H1 (cell line): ENCODE measurements around the gene TUBGCP6. TPM values are rescaled to one million over a fixed set of nuclear protein-coding genes. Genes with fewer than 3 reads are reported as not detected.

Source experiments
- CTCF ChIA-PET: fragments of 300-600 bp; sonication (Branson Sonifier 250); formaldehyde crosslinking; loops from one replicate; lab custom pipeline; 2021; ENCODE audit not compliant: partially characterized antibody; lab: Charles Lee
- POLR2A ChIA-PET: fragments of 300-600 bp; sonication (Branson Sonifier 250); formaldehyde crosslinking; loops from one replicate; lab custom pipeline; 2021; ENCODE audit warnings: inconsistent platforms; ENCODE audit not compliant: partially characterized antibody; lab: Charles Lee
- DNase-seq, 2 experiments: peaks; one replicate each; pipeline versions ENCODE4 v3.0.0 to v3.0.0-alpha.2; 2010 to 2022; ENCODE audit warnings: low spot score in 2 of 2, low read depth in 1 of 2, mixed read lengths in 1 of 2
- FAIRE-seq: peaks from 2 replicates; lab custom pipeline; 2011; peaks lifted over from hg19 to GRCh38; lab: Jason Lieb, UNC
- H2AFZ ChIP-seq: 2 replicates; pipeline ENCODE4 v1.8.1; 2012; ENCODE audit warnings: low read length, inconsistent platforms
- H2AK5ac ChIP-seq: 2 replicates; pipeline ENCODE4 v1.6.1; 2013; ENCODE audit warnings: low read depth, low read length
- H2BK120ac ChIP-seq: replicated peaks from 2 replicates; pipeline ENCODE3; 2013; ENCODE audit warnings: low read depth, low read length, inconsistent platforms
- H2BK12ac ChIP-seq: 2 replicates; pipeline ENCODE4 v1.6.1; 2013; ENCODE audit warnings: low read depth, low read length
- H2BK15ac ChIP-seq: 2 replicates; pipeline ENCODE4 v1.6.1; 2013; ENCODE audit warnings: low read length
- H2BK20ac ChIP-seq: 2 replicates; pipeline ENCODE4 v1.6.1; 2013; ENCODE audit warnings: low read length
- H2BK5ac ChIP-seq: 2 replicates; pipeline ENCODE4 v1.6.1; 2013; ENCODE audit warnings: low read depth, low read length
- H3K14ac ChIP-seq: 2 replicates; pipeline ENCODE4 v1.6.1; 2013; ENCODE audit warnings: inconsistent platforms; ENCODE audit not compliant: insufficient read length
- H3K18ac ChIP-seq: 2 replicates; pipeline ENCODE4 v1.6.1; 2013; ENCODE audit warnings: low read length; ENCODE audit errors: extremely low read depth
- H3K23ac ChIP-seq: 2 replicates; pipeline ENCODE4 v1.6.1; 2013; ENCODE audit warnings: inconsistent platforms; ENCODE audit not compliant: insufficient read length
- H3K23me2 ChIP-seq: 2 replicates; pipeline ENCODE4 v1.6.1; 2013; ENCODE audit warnings: low read depth, low read length
- H3K27ac ChIP-seq: 2 replicates; pipeline ENCODE4 v1.6.1; 2011; ENCODE audit warnings: low read depth, low read length, inconsistent platforms
- H3K27me3 ChIP-seq, 4 experiments: replicated peaks in 1 of 4; 1 replicate in 1 of 4; 2 replicates in 3 of 4; pipeline versions ENCODE4 v1.6.1 to v1.8.1; 2011 to 2013; ENCODE audit warnings: low read length in 3 of 4, mild to moderate bottlenecking in 3 of 4, inconsistent platforms in 2 of 4, mixed read lengths in 2 of 4, moderate library complexity in 1 of 4; ENCODE audit not compliant: control insufficient read depth in 3 of 4, insufficient read depth in 3 of 4; ENCODE audit errors: extremely low read depth in 1 of 4
- H3K36me3 ChIP-seq, 4 experiments: 2 replicates each; pipeline versions ENCODE4 v1.6.1 to v1.8.1; 2011 to 2013; ENCODE audit warnings: mild to moderate bottlenecking in 4 of 4, low read length in 3 of 4, moderate library complexity in 2 of 4, control low read depth in 1 of 4, inconsistent platforms in 1 of 4; ENCODE audit not compliant: insufficient read depth in 4 of 4, control insufficient read depth in 2 of 4
- H3K4ac ChIP-seq: replicated peaks from 2 replicates; pipeline ENCODE3; 2013; ENCODE audit warnings: low read length, low read depth, mixed read lengths, inconsistent platforms; ENCODE audit not compliant: insufficient read length
- H3K4me1 ChIP-seq, 4 experiments: replicated peaks in 1 of 4; 1 replicate in 1 of 4; 2 replicates in 3 of 4; pipeline versions ENCODE4 v1.6.1 to v1.8.1; 2011 to 2013; ENCODE audit warnings: low read length in 3 of 4, inconsistent platforms in 2 of 4, mixed read lengths in 1 of 4; ENCODE audit not compliant: insufficient read depth in 4 of 4, control insufficient read depth in 3 of 4
- H3K4me2 ChIP-seq, 2 experiments: 2 replicates each; pipeline versions ENCODE4 v1.6.1 to v1.8.1; 2011 to 2013; ENCODE audit warnings: low read depth in 2 of 2, low read length in 2 of 2, control low read depth in 1 of 2, inconsistent platforms in 1 of 2, mild to moderate bottlenecking in 1 of 2; ENCODE audit not compliant: insufficient read depth in 1 of 2
- H3K4me3 ChIP-seq, 4 experiments: fragments of 200-600, 300-600 bp in 1 of 4; sonication (generic), shearing (Covaris generic), sonication (Bioruptor Twin) in 1 of 4; 2 replicates each; pipeline versions ENCODE4 v1.5.1 to v1.8.1; 2011 to 2016; ENCODE audit warnings: low read length in 4 of 4, low read depth in 3 of 4, control low read depth in 2 of 4, inconsistent platforms in 2 of 4, mild to moderate bottlenecking in 2 of 4, mixed read lengths in 1 of 4, moderate library complexity in 1 of 4; ENCODE audit not compliant: insufficient read depth in 2 of 4; ENCODE audit errors: extremely low read depth in 1 of 4
- H3K56ac ChIP-seq: replicated peaks from 2 replicates; pipeline ENCODE3; 2013; ENCODE audit warnings: low read depth, mild to moderate bottlenecking, mixed read lengths, low read length, inconsistent platforms; ENCODE audit not compliant: insufficient read length
- H3K79me1 ChIP-seq: 2 replicates; pipeline ENCODE4 v1.6.1; 2013; ENCODE audit warnings: low read depth, low read length, control low read depth
- H3K79me2 ChIP-seq, 2 experiments: 2 replicates each; pipeline versions ENCODE4 v1.6.1 to v1.8.1; 2012 to 2013; ENCODE audit warnings: low read length in 2 of 2, mild to moderate bottlenecking in 2 of 2, inconsistent platforms in 1 of 2; ENCODE audit not compliant: insufficient read depth in 2 of 2, control insufficient read depth in 1 of 2
- H3K9ac ChIP-seq, 4 experiments: replicated peaks in 1 of 4; 1 replicate in 1 of 4; 2 replicates in 3 of 4; pipeline versions ENCODE4 v1.6.1 to v1.8.1; 2011 to 2013; ENCODE audit warnings: low read depth in 3 of 4, low read length in 3 of 4, control low read depth in 2 of 4, mild to moderate bottlenecking in 2 of 4, moderate library complexity in 2 of 4, inconsistent platforms in 1 of 4; ENCODE audit errors: extremely low read depth in 1 of 4
- H3K9me3 ChIP-seq, 2 experiments: 2 replicates each; pipeline versions ENCODE4 v1.6.1 to v1.8.1; 2012 to 2013; ENCODE audit warnings: mild to moderate bottlenecking in 2 of 2, moderate library complexity in 2 of 2, control low read depth in 1 of 2, inconsistent platforms in 1 of 2, low read depth in 1 of 2, low read length in 1 of 2, mixed read lengths in 1 of 2; ENCODE audit not compliant: insufficient read depth in 2 of 2
- H4K20me1 ChIP-seq, 2 experiments: replicated peaks in 1 of 2; 2 replicates each; pipeline versions ENCODE3 to v1.8.1; 2011 to 2013; ENCODE audit warnings: inconsistent platforms in 2 of 2, low read length in 2 of 2, mild to moderate bottlenecking in 1 of 2; ENCODE audit not compliant: insufficient read depth in 2 of 2, control insufficient read depth in 1 of 2
- H4K5ac ChIP-seq: 2 replicates; pipeline ENCODE4 v1.6.1; 2013; ENCODE audit warnings: low read length, low read depth, mixed read lengths, inconsistent platforms; ENCODE audit not compliant: insufficient read length
- H4K8ac ChIP-seq: 2 replicates; pipeline ENCODE4 v1.8.0; 2013; ENCODE audit warnings: mild to moderate bottlenecking, moderate library complexity, low read length, inconsistent platforms; ENCODE audit not compliant: insufficient read depth; ENCODE audit errors: extremely low read depth
- H4K91ac ChIP-seq: replicated peaks from 2 replicates; pipeline ENCODE3; 2013; ENCODE audit warnings: low read length, mixed read lengths, inconsistent platforms; ENCODE audit not compliant: insufficient read length
- CREB1 ChIP-seq: IDR thresholded peaks from 2 replicates; pipeline ENCODE4 v1.6.1; 2012; ENCODE audit warnings: inconsistent platforms
- E2F6 ChIP-seq: IDR thresholded peaks from 2 replicates; pipeline ENCODE4 v1.6.1; 2012; ENCODE audit warnings: inconsistent platforms
- TAF7 ChIP-seq: optimal IDR thresholded peaks from 2 replicates; pipeline ENCODE3; 2011; ENCODE audit warnings: low read depth, mild to moderate bottlenecking, inconsistent platforms, low read length, moderate library complexity, borderline replicate concordance
- ZNF274 ChIP-seq: IDR thresholded peaks from 2 replicates; pipeline ENCODE4 v1.7.0; 2012; ENCODE audit warnings: low read length, borderline replicate concordance; ENCODE audit errors: extremely low read depth
- WGBS, 2 experiments: shearing (Covaris generic) in 1 of 2; methylation state at CpG; one replicate each; pipeline versions ENCODE4 v1.1.6 to v1.1.7; 2013 to 2015; ENCODE audit warnings: low lambda C conversion rate in 2 of 2, mixed read lengths in 2 of 2, inconsistent platforms in 1 of 2, low coverage in 1 of 2, missing lambda C conversion rate in 1 of 2; ENCODE audit not compliant: insufficient replicate concordance in 2 of 2, insufficient coverage in 1 of 2, insufficient read length in 1 of 2; ENCODE audit errors: extremely low coverage in 1 of 2, missing lambda C conversion rate in 1 of 2; 5-methylcytosine and 5-hydroxymethylcytosine counted together
- polyA plus RNA-seq, 7 experiments: library from polyadenylated mRNA; depleted of rRNA in 3 of 7; stranded (reverse) in 5 of 7; unstranded in 2 of 7; fragments of >200 nt in 5 of 7; fragments of 200-250 nt in 2 of 7; gene quantifications; 1 replicate in 5 of 7; 2 replicates in 1 of 7; 4 replicates in 1 of 7; pipeline versions ENCODE4 v1.2.1 to v1.2.3, GENCODE V29; 2011 to 2013; ENCODE audit warnings: missing spikeins in 2 of 7, mixed read lengths in 2 of 7
- total RNA-seq: library from RNA; stranded (reverse); fragmentation: NEBNext Ultra II Directional; extraction: Animal tissue kit (Norgen Biotek cat#: 25700); gene quantifications from 2 replicates; pipeline ENCODE4 v1.2.1, GENCODE V29; 2021

Gene TUBGCP6
- total and polyA plus RNA-seq, 2 of the 8 experiments (the other 6 are each of a cell fraction or from before 2014, with no cell fraction given), result 24.2 to 24.7 TPM

GRCh38 chr22:50189184-50189848 is 55.5 kb downstream of the TUBGCP6 start:
- Histone ChIP-seq H4K91ac (no peak overlapping the region), H2BK15ac (no peak overlapping the region), H2BK12ac (no peak overlapping the region), H2BK20ac (no peak overlapping the region), H3K23ac (no peak overlapping the region), H3K9me3 (no peaks in the 10 kb centered on the region), H4K5ac (no peak overlapping the region), H2BK5ac (no peak overlapping the region), H2BK120ac (no peak overlapping the region), H3K23me2 (peaks cover 8% of the 10 kb centered on the region; the same call in 1 of the 2 replicates), H3K79me2 (peaks cover 0 to 23% of the 10 kb centered on the region in 2 experiments; a peak in 1 of 4 replicates), H3K4me3 (no peak overlapping the region), H3K36me3 (peaks cover 0 to 7% (median 2%) of the 10 kb centered on the region in 4 experiments; a peak in 4 of 8 replicates), H4K8ac (no peak overlapping the region), H3K56ac (no peak overlapping the region), H3K9ac (no peak overlapping the region), H2AFZ (no peak overlapping the region), H3K27ac (no peak overlapping the region), H3K27me3 (peaks cover 0 to 10% (median 4%) of the 10 kb centered on the region in 4 experiments; a peak in 3 of 7 replicates), H3K18ac (no peak overlapping the region), H2AK5ac (no peak overlapping the region), H3K4me2 (no peak overlapping the region), H3K14ac (no peak overlapping the region), H3K79me1 (peaks cover 12% of the 10 kb centered on the region), H3K4ac (no peak overlapping the region), H4K20me1 (peaks cover 21 to 32% of the 10 kb centered on the region in 2 experiments), H3K4me1 (peaks cover 2 to 26% (median 12%) of the 10 kb centered on the region in 4 experiments; a peak in 6 of 7 replicates)
- 86% methylated on average over 20 of the region's 20 CpGs; no CpG with 5 or more reads in 1 of the 2 experiments for WGBS, 2 experiments
- FAIRE-seq (no peak), DNase-seq (no peak)
- CTCF ChIA-PET, result interaction anchor here (0.8 to 4.4 kb wide), 12 partner anchors 12 to 130 kb away, joined by 3 to 21 read pairs (median 4); no protein-coding TSS in a partner anchor
- POLR2A ChIA-PET, result interaction anchor here (1.8 kb wide), 1 partner anchor 16 kb away, joined by 9 read pairs; no protein-coding TSS in a partner anchor
- TF ChIP-seq E2F6, result peak; percentile 35; the same call in 1 of the 2 replicates
- TF ChIP-seq CREB1, result no peak
- no peak for TF ChIP-seq ZNF274
- no peak for TF ChIP-seq TAF7
